GM10266 (cell line): Measurements from ENCODE around the gene KNTC1.

ENCODE experiments used
- DNase-seq: peaks from one replicate; pipeline ENCODE4 v3.0.0; 2012; ENCODE audit errors: extremely low spot score
- TF ChIP-seq, protein P1 (sequence below): IDR thresholded peaks from 2 replicates; pipeline ENCODE4 v1.5.1; 2012; ENCODE audit warnings: mild to moderate bottlenecking, low read depth; ENCODE audit not compliant: control insufficient read depth, insufficient read depth; ENCODE audit errors: missing control alignments

KNTC1 gene

DNA sequence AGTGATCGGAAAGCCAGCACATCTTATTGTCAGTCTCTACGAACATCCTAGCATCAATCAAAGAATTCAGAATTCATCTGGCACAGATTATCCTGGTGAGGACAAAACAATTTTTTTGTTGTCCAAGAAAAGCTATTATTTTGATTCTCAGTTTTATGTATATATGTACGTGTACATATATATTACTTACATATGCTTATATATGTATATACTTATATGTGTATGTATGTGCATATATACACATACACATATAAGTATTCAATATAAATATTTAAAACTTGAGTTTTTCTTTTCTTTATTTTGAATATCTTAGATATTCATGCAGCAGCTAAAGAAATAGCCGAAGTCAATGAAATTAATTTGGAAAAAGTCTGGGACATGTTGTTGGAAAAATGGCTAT is 77.9 kb downstream of the KNTC1 start:
- TF ChIP-seq, protein P1, sequence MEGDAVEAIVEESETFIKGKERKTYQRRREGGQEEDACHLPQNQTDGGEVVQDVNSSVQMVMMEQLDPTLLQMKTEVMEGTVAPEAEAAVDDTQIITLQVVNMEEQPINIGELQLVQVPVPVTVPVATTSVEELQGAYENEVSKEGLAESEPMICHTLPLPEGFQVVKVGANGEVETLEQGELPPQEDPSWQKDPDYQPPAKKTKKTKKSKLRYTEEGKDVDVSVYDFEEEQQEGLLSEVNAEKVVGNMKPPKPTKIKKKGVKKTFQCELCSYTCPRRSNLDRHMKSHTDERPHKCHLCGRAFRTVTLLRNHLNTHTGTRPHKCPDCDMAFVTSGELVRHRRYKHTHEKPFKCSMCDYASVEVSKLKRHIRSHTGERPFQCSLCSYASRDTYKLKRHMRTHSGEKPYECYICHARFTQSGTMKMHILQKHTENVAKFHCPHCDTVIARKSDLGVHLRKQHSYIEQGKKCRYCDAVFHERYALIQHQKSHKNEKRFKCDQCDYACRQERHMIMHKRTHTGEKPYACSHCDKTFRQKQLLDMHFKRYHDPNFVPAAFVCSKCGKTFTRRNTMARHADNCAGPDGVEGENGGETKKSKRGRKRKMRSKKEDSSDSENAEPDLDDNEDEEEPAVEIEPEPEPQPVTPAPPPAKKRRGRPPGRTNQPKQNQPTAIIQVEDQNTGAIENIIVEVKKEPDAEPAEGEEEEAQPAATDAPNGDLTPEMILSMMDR, result no peak
- no peak for DNase-seq

DNA sequence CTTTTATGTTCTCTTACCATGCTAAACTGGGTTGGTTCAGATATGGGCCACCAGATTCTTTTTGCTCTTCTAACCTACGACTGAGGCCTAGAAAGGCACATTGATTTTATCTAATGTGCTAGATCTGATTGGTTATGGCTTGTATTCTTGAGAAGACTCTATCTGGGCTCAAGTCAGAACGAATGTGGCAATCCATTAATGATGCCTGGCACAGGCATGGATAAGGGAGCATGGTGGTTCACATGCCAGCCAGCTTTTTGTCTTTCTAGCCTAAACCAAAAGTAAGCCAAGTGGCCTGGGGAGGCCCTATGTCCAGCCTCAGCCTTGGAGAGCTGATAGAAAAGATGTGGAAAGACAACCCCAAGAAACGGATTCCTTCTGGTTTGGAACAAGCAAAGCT is 82.7 kb downstream of the KNTC1 start:
- DNase-seq, result no peak
- TF ChIP-seq, protein P1, result no peak

DNA sequence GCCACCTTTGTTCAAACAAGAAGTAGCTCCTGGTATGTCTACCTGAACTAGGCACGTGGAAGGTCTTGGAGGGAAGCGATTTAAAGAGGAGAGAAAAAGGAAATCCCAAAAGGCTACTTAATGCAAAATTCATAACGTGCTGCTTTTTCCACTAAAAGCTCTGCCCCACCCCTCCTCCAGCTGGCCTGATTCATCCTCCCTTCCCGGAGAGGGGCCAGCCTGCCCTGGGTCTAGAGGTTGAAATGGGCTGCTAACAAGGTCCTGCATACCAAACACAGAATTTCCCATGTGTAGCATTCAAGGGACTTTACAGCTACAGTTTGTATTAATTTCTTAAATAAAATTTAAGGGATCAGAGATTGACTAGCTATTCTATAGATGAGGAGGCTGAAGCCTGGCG is 83.2 kb downstream of the KNTC1 start:
- DNase-seq, result no peak
- TF ChIP-seq, protein P1, result no peak

DNA sequence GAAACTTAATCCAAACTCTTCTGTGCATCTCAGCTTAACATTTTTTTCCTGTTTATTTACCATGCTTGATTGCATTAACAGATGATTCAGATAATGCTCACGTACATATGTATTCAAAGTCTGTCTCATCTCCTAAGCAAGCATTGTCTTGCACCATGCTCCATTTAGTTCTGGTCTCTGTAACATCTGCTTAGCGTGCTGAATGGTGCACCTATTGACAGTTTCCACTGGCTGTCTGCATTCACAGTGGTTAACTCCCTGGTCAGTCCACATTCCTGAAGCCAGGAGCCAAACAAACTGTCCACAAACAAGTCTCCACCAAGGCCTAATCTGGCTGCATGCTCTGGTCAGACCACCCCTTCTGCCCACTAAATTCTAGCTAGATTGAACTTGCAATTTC is 83.9 kb downstream of the KNTC1 start:
- DNase-seq, result no peak
- TF ChIP-seq, protein P1, result no peak

DNA sequence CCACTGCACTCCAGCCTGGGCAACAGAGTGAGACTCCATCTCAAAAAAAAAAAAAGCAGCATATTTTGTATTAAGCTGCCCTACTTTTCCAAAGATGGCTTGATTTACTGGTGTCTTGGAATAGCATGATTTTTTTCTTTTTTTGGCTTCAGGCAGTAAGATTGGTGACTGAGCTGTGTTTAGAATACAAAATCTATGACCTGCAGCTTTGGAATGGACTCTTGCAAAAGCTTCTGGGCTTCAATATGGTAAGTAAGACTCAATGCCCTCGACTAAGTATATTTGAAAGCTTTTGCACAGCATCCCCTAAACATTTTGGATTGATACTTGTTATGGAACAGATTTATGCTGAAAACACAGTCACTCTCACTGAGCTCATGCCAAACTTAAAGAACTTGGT is 87.8 kb downstream of the KNTC1 start:
- DNase-seq, result no peak
- TF ChIP-seq, protein P1, result no peak

DNA sequence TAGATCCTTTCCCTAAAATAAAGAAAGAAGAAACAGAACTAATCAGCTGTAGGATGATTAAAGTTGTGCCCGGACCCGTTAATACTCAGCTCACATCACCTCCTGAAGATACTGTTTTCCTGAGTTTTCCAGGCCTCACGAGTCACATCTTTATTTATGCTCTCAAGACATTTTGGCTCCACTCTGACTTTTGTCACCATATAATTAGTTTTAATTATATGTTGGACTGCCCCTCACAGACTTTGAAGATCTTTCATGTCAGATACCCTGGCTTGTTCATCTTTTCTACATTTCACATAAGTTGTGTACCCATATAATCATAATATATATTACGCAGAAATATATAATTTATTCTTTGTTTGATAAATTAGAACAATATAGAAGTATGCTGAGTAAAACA is 88.7 kb downstream of the KNTC1 start:
- TF ChIP-seq, protein P1, result no peak
- no peak for DNase-seq

DNA sequence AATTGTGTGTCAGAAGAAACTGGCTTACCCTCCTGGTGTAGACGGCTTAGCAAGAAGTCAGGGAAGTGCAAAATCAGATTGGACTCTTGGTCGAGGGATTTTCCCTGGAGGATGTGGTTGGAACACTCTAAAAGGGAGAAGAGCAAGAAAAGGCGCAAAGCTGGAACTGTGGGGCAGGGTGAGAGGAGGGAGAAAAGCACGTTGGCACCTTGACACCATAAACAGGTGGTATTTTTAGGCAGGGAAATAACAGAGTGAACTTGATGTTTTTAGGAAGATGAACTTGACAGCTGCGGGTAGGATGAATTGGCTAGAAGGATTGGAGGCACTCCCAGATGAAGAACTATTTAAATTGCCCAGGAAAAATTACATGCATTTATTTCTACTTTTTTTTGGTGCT is 108.4 kb downstream of the KNTC1 start:
- no peak for DNase-seq
- TF ChIP-seq, protein P1, result no peak
